OCI-LY7 (cell line): ENCODE measurements around the gene SLC25A47. TPM values are rescaled to one million over a fixed set of nuclear protein-coding genes. Genes with fewer than 3 reads are reported as not detected.

Source experiments
- BruUV-seq: library from RNA; stranded (reverse); fragments of 400-500 nt; replicated peaks from 2 replicates; lab custom pipeline; 2021; lab: Mats Ljungman, UMichigan
- CTCF ChIA-PET: fragments of 300-600 bp; sonication (Branson Sonifier 250); formaldehyde crosslinking; loops from one replicate; lab custom pipeline; 2022; ENCODE audit warnings: antibody characterized with exemption; ENCODE audit not compliant: unreplicated experiment; lab: Charles Lee
- POLR2A ChIA-PET: fragments of 300-600 bp; sonication (Branson Sonifier 250); formaldehyde crosslinking; loops from one replicate; lab custom pipeline; 2022; ENCODE audit warnings: antibody characterized with exemption; lab: Charles Lee
- DNase-seq: peaks from one replicate; pipeline ENCODE4 v3.0.0-alpha.2; 2015; ENCODE audit warnings: low spot score
- H2AFZ ChIP-seq: fragments of 200-600 bp; sonication (generic), shearing (Covaris generic); 2 replicates; pipeline ENCODE4 v1.6.1; 2014; ENCODE audit warnings: mild to moderate bottlenecking, antibody characterized with exemption, low read length, moderate library complexity
- H3K27ac ChIP-seq: fragments of 200-600 bp; sonication (generic); 2 replicates; pipeline ENCODE4 v1.5.1; 2014; ENCODE audit warnings: mixed run types, low read depth, mild to moderate bottlenecking, moderate library complexity, low read length, inconsistent platforms; ENCODE audit not compliant: poor library complexity, severe bottlenecking
- H3K36me3 ChIP-seq: fragments of 200-600 bp; sonication (generic); 2 replicates; pipeline ENCODE4 v1.6.1; 2014; ENCODE audit warnings: mild to moderate bottlenecking, antibody characterized with exemption, low read length, moderate library complexity, mixed read lengths; ENCODE audit not compliant: insufficient read depth
- H3K4me1 ChIP-seq: fragments of 200-600 bp; sonication (generic); 2 replicates; pipeline ENCODE4 v1.5.1; 2014; ENCODE audit warnings: mild to moderate bottlenecking, low read length; ENCODE audit not compliant: insufficient read depth, poor library complexity, severe bottlenecking
- H3K4me2 ChIP-seq: fragments of 200-600 bp; sonication (generic); 2 replicates; pipeline ENCODE4 v1.6.1; 2014; ENCODE audit warnings: mild to moderate bottlenecking, low read length
- H3K4me3 ChIP-seq: fragments of 200-600 bp; sonication (generic); 2 replicates; pipeline ENCODE4 v1.5.1; 2014; ENCODE audit warnings: mild to moderate bottlenecking, low read depth, low read length; ENCODE audit not compliant: poor library complexity, severe bottlenecking
- H3K79me2 ChIP-seq: fragments of 200-600 bp; sonication (generic); 2 replicates; pipeline ENCODE4 v1.6.1; 2016; ENCODE audit warnings: low read depth, mild to moderate bottlenecking, low read length, moderate library complexity, mixed read lengths; ENCODE audit not compliant: insufficient read depth
- H3K9me2 ChIP-seq: fragments of 200-600 bp; sonication (generic); 2 replicates; pipeline ENCODE4 v1.6.1; 2016; ENCODE audit warnings: mild to moderate bottlenecking, low read length, mixed read lengths; ENCODE audit not compliant: insufficient read depth
- H3K9me3 ChIP-seq: fragments of 200-600 bp; sonication (generic); 2 replicates; pipeline ENCODE4 v1.6.1; 2014; ENCODE audit warnings: mild to moderate bottlenecking, mixed run types, low read length, mixed read lengths
- H4K20me1 ChIP-seq: fragments of 200-600 bp; sonication (generic); 2 replicates; pipeline ENCODE4 v1.6.1; 2014; ENCODE audit warnings: mild to moderate bottlenecking, antibody characterized with exemption, low read length, moderate library complexity, mixed read lengths; ENCODE audit not compliant: insufficient read depth
- EZH2phosphoT487 ChIP-seq: fragments of 200-600 bp; sonication (generic); IDR thresholded peaks from 2 replicates; pipeline ENCODE4 v1.6.1; 2018; ENCODE audit warnings: low read depth, borderline replicate concordance, mild to moderate bottlenecking, mixed run types, antibody characterized with exemption, low read length, moderate library complexity, mixed read lengths
- intact Hi-C: fragments of 100-400 bp; cut with micrococcal nuclease; formaldehyde crosslinking; loops from one replicate; pipeline ENCODE4 v1.10.0; 2022; ENCODE audit not compliant: unreplicated experiment
- total RNA-seq, 2 experiments: library from RNA; depleted of rRNA in 1 of 2; stranded (reverse); fragments of >200 nt in 1 of 2; shearing (Covaris generic) in 1 of 2; gene quantifications; 2 replicates each; pipeline ENCODE4 v1.2.3, GENCODE V29; 2014 to 2022
- TF ChIP-seq, protein P1 (sequence below): fragments of 200-600 bp; sonication (generic); conservative IDR thresholded peaks from 2 replicates; pipeline ENCODE4 v1.5.1; 2014; ENCODE audit warnings: mild to moderate bottlenecking, antibody characterized with exemption, low read length, moderate library complexity, mixed read lengths

SLC25A47 gene
- total RNA-seq, 2 experiments from 2014 or later, result 0.44 TPM; not detected in 1

DNA sequence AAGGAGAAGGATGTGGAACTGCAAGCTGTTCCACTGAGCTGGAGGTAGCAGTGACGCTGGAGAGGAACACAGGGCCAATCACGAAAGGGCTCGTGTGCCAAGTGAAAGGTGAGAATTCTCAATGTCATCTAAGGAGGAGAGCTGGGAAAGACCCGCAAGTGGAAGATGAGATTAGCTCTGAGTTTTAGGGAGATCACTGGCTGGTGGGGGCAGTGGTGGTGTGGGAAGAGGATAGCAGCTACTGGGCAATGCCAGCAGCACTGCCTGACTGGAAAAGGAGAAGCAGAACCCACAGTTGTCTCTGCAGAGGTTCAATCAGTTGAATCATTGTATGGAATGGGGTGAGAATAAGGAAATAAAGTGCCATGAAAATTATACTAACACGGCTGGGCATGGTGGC is 27.8 kb downstream of the SLC25A47 start:
- Histone ChIP-seq H3K4me3 (no peak overlapping the region), H3K4me2 (no peak overlapping the region), H3K36me3 (peaks cover 49% of the 10 kb centered on the region), H3K79me2 (no peaks in the 10 kb centered on the region), H4K20me1 (no peaks in the 10 kb centered on the region), H3K9me2 (no peaks in the 10 kb centered on the region), H3K4me1 (no peaks in the 10 kb centered on the region), H2AFZ (no peak overlapping the region), H3K27ac (no peak overlapping the region), H3K9me3 (no peaks in the 10 kb centered on the region)
- no TSS peak for BruUV-seq
- ChIA-PET POLR2A (no interaction called here), CTCF (no interaction called here)
- intact Hi-C loops, result no loop called here
- no peak for DNase-seq
- no peak for TF ChIP-seq EZH2phosphoT487
- TF ChIP-seq, protein P1, sequence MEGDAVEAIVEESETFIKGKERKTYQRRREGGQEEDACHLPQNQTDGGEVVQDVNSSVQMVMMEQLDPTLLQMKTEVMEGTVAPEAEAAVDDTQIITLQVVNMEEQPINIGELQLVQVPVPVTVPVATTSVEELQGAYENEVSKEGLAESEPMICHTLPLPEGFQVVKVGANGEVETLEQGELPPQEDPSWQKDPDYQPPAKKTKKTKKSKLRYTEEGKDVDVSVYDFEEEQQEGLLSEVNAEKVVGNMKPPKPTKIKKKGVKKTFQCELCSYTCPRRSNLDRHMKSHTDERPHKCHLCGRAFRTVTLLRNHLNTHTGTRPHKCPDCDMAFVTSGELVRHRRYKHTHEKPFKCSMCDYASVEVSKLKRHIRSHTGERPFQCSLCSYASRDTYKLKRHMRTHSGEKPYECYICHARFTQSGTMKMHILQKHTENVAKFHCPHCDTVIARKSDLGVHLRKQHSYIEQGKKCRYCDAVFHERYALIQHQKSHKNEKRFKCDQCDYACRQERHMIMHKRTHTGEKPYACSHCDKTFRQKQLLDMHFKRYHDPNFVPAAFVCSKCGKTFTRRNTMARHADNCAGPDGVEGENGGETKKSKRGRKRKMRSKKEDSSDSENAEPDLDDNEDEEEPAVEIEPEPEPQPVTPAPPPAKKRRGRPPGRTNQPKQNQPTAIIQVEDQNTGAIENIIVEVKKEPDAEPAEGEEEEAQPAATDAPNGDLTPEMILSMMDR, result no peak

- Histone ChIP-seq H2AFZ (no peak overlapping the region), H3K36me3 (peaks cover 82% of the 10 kb centered on the region), H4K20me1 (no peaks in the 10 kb centered on the region)
Observed at GRCh38 chr14:100358396-100358795, 35.3 kb downstream of the SLC25A47 start.

GRCh38 chr14:100359111-100359510 is 36.0 kb downstream of the SLC25A47 start:
- intact Hi-C loops, result no loop called here
- H2AFZ ChIP-seq, result no peak overlapping the region
- H3K4me3 ChIP-seq, result no peak overlapping the region
- H3K9me2 ChIP-seq, result no peaks in the 10 kb centered on the region
- no TSS peak for BruUV-seq
- no peak for DNase-seq
- H3K4me1 ChIP-seq, result no peaks in the 10 kb centered on the region
- no peaks in the 10 kb centered on the region for H3K9me3 ChIP-seq
- no peak overlapping the region for H3K4me2 ChIP-seq
- CTCF ChIA-PET, result no interaction called here
- no peak overlapping the region for H3K27ac ChIP-seq
- TF ChIP-seq EZH2phosphoT487, result no peak
- TF ChIP-seq, protein P1, result no peak
- POLR2A ChIA-PET, result no interaction called here
- H3K79me2 ChIP-seq, result no peaks in the 10 kb centered on the region
- H4K20me1 ChIP-seq, result no peaks in the 10 kb centered on the region
- H3K36me3 ChIP-seq, result peaks cover 81% of the 10 kb centered on the region

More at GRCh38 chr14:100358396-100358795, 35.3 kb downstream of the SLC25A47 start:
- ChIA-PET POLR2A (no interaction called here), CTCF (interaction anchor here (0.6 kb wide), 1 partner anchor 16 kb away, joined by 3 read pairs; no protein-coding TSS in a partner anchor)
- Histone ChIP-seq H3K4me3 (no peak overlapping the region), H3K4me2 (no peak overlapping the region), H3K9me2 (no peaks in the 10 kb centered on the region), H3K4me1 (no peaks in the 10 kb centered on the region), H3K27ac (no peak overlapping the region), H3K9me3 (no peaks in the 10 kb centered on the region), H3K79me2 (no peaks in the 10 kb centered on the region)
- intact Hi-C loops, result no loop called here
- DNase-seq, result no peak
- no peak for TF ChIP-seq EZH2phosphoT487
- TF ChIP-seq, protein P1, result no peak
- no TSS peak for BruUV-seq
